GM12891 (cell line): ENCODE measurements around the gene RAB35.

Experiments
- POLR2AphosphoS5 ChIP-seq: IDR thresholded peaks from 2 replicates; pipeline ENCODE4 v1.6.1; 2011; ENCODE audit warnings: low read depth, low read length, control low read depth
- POU2F2 ChIP-seq: IDR thresholded peaks from 2 replicates; pipeline ENCODE4 v1.6.1; 2011; ENCODE audit warnings: low read depth, mild to moderate bottlenecking, control low read depth, low read length, moderate library complexity

DNA sequence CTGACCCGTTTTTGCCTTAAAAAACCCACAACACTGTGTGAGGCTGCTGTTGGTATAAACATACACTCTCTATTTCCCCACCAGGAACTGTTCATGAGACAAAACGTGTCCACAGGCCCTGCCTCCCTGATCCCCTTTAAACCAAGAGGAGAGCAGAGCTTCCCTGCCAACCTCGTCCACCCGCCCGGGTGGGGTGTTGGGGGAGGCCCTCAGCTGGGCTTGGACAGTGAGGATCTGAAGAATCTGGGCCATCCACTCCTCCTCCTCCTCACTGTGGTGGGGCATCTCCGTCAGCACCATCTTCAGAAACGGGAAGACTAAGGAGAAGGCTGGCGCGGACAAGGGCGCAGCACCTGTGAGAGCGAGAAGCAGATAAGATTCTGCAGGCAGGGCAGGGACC lies 41.1 kb upstream of the RAB35 start:
- TF ChIP-seq POU2F2: no peak
- TF ChIP-seq POLR2AphosphoS5: no peak; the same call in 1 of the 2 replicates
